Endothelial cell of umbilical vein (primary cell): ENCODE data around the gene NHSL2. TPM values are rescaled to one million over a fixed set of nuclear protein-coding genes. Genes with fewer than 3 reads are reported as not detected.

ENCODE experiments used
- BruUV-seq: library from RNA; stranded (reverse); fragments of 400-500 nt; replicated peaks from 2 replicates; lab custom pipeline; 2021; lab: Mats Ljungman, UMichigan
- CTCF ChIA-PET: fragments of 300-600, 350-600 bp; sonication (Branson Sonifier 250); formaldehyde crosslinking; loops from one replicate; lab custom pipeline; 2021; ENCODE audit warnings: antibody characterized with exemption, inconsistent platforms; lab: Charles Lee
- POLR2A ChIA-PET: fragments of 300-600, 350-600 bp; sonication (Branson Sonifier 250); formaldehyde crosslinking; loops from one replicate; lab custom pipeline; 2021; ENCODE audit warnings: antibody characterized with exemption, inconsistent platforms; lab: Charles Lee
- DNase-seq: peaks from one replicate; pipeline ENCODE4 v3.0.0-alpha.2; 2011; ENCODE audit warnings: low read depth, low spot score
- FAIRE-seq: peaks from 2 replicates; lab custom pipeline; 2011; peaks lifted over from hg19 to GRCh38; lab: Jason Lieb, UNC
- H2AFZ ChIP-seq: 2 replicates; pipeline ENCODE4 v1.6.0; 2012; ENCODE audit warnings: low read depth, low read length, control low read depth, inconsistent platforms
- H3K27ac ChIP-seq: 2 replicates; pipeline ENCODE4 v1.5.1; 2011; ENCODE audit warnings: low read depth, mild to moderate bottlenecking, control low read depth, low read length, moderate library complexity; ENCODE audit not compliant: insufficient read depth
- H3K27me3 ChIP-seq, 2 experiments: 2 replicates each; pipeline versions ENCODE4 v1.6.0 to v1.6.1; 2011; ENCODE audit warnings: low read length in 2 of 2, mixed read lengths in 1 of 2; ENCODE audit not compliant: control insufficient read depth in 2 of 2, insufficient read depth in 2 of 2
- H3K36me3 ChIP-seq, 2 experiments: 2 replicates in 1 of 2; 3 replicates in 1 of 2; pipeline ENCODE4 v1.5.1; 2011; ENCODE audit warnings: low read length in 2 of 2, mild to moderate bottlenecking in 1 of 2, moderate library complexity in 1 of 2; ENCODE audit not compliant: control insufficient read depth in 2 of 2, insufficient read depth in 2 of 2; ENCODE audit errors: extremely low read depth in 1 of 2
- H3K4me1 ChIP-seq: 3 replicates; pipeline ENCODE4 v1.5.1; 2011; ENCODE audit warnings: mild to moderate bottlenecking, low read length; ENCODE audit not compliant: control insufficient read depth, insufficient read depth; ENCODE audit errors: extremely low read depth
- H3K4me2 ChIP-seq: 2 replicates; pipeline ENCODE4 v1.6.1; 2011; ENCODE audit warnings: low read length, control low read depth, mixed read lengths; ENCODE audit not compliant: insufficient read depth
- H3K4me3 ChIP-seq, 3 experiments: fragments of 200-600 bp in 1 of 3; sonication (generic), shearing (Covaris generic) in 1 of 3; replicated peaks in 1 of 3; 2 replicates each; pipeline ENCODE4 v1.5.1; 2011 to 2016; ENCODE audit warnings: control low read depth in 3 of 3, low read length in 3 of 3, mild to moderate bottlenecking in 2 of 3, inconsistent platforms in 1 of 3, low read depth in 1 of 3, moderate library complexity in 1 of 3; ENCODE audit not compliant: insufficient read depth in 1 of 3
- H3K79me2 ChIP-seq: 2 replicates; pipeline ENCODE4 v1.6.0; 2012; ENCODE audit warnings: low read length, inconsistent platforms; ENCODE audit not compliant: control insufficient read depth, insufficient read depth
- H3K9ac ChIP-seq: replicated peaks from 2 replicates; pipeline ENCODE3; 2011; ENCODE audit warnings: low read length, control low read depth; ENCODE audit not compliant: insufficient read depth; ENCODE audit errors: extremely low read depth
- H3K9me1 ChIP-seq: replicated peaks from 3 replicates; pipeline ENCODE4 v1.6.0; 2011; ENCODE audit warnings: mild to moderate bottlenecking, low read length; ENCODE audit not compliant: control insufficient read depth, insufficient read depth; ENCODE audit errors: extremely low read depth
- H3K9me3 ChIP-seq: replicated peaks from 2 replicates; pipeline ENCODE4 v1.5.1; 2012; ENCODE audit warnings: low read length, inconsistent platforms; ENCODE audit not compliant: control insufficient read depth, insufficient read depth
- H4K20me1 ChIP-seq: replicated peaks from 2 replicates; pipeline ENCODE3; 2011; ENCODE audit warnings: mild to moderate bottlenecking, low read length; ENCODE audit not compliant: control insufficient read depth, insufficient read depth; ENCODE audit errors: extremely low read depth
- CTCF ChIP-seq, 2 donors: IDR thresholded peaks; 1 replicate in 1 of 2; 2 replicates in 1 of 2; pipeline ENCODE4 v1.5.1; 2011; ENCODE audit warnings: low read length in 2 of 2, mild to moderate bottlenecking in 2 of 2, moderate library complexity in 2 of 2, control low read depth in 1 of 2, inconsistent platforms in 1 of 2, low read depth in 1 of 2; ENCODE audit not compliant: insufficient read depth in 1 of 2; ENCODE audit errors: extremely low read depth in 1 of 2
- EZH2 ChIP-seq: IDR thresholded peaks from 2 replicates; pipeline ENCODE4 v1.6.1; 2012; ENCODE audit warnings: borderline replicate concordance, low read depth, mild to moderate bottlenecking, moderate library complexity, low read length, inconsistent platforms; ENCODE audit not compliant: severe bottlenecking
- FOS ChIP-seq: IDR thresholded peaks from 2 replicates; pipeline ENCODE4 v1.6.1; 2011; ENCODE audit warnings: mild to moderate bottlenecking, low read length, moderate library complexity, borderline replicate concordance; ENCODE audit not compliant: insufficient read depth
- GATA2 ChIP-seq: IDR thresholded peaks from 2 replicates; pipeline ENCODE4 v1.7.0; 2011; ENCODE audit warnings: low read depth, mild to moderate bottlenecking, moderate library complexity, mixed read lengths, low read length; ENCODE audit not compliant: insufficient read length, insufficient read depth
- JUN ChIP-seq: IDR thresholded peaks from 2 replicates; pipeline ENCODE4 v1.6.1; 2011; ENCODE audit warnings: borderline replicate concordance, low read depth; ENCODE audit not compliant: insufficient read length, insufficient read depth
- MAX ChIP-seq: IDR thresholded peaks from 2 replicates; pipeline ENCODE4 v1.6.1; 2011; ENCODE audit not compliant: insufficient read depth, insufficient read length
- MYC ChIP-seq: IDR thresholded peaks from one replicate; pipeline ENCODE4 v1.6.1; 2011; ENCODE audit warnings: mild to moderate bottlenecking, low read depth, low read length
- POLR2A ChIP-seq: IDR thresholded peaks from 2 replicates; pipeline ENCODE4 v1.6.1; 2012; ENCODE audit warnings: low read depth, mild to moderate bottlenecking, control low read depth, low read length
- POLR2AphosphoS5 ChIP-seq: IDR thresholded peaks from 2 replicates; pipeline ENCODE4 v1.6.1; 2012; ENCODE audit warnings: low read depth, mild to moderate bottlenecking, control low read depth, low read length, moderate library complexity; ENCODE audit not compliant: insufficient read depth
- dilution Hi-C: fragments of 300-500 bp; cut with MboI; formaldehyde crosslinking; loops from one replicate; pipeline ENCODE4 v1.15.0; 2019; ENCODE audit warnings: low sequenced_read_pairs; ENCODE audit not compliant: extremely low pct_ligation_motif_present
- intact Hi-C: fragments of 100-400 bp; cut with micrococcal nuclease; formaldehyde crosslinking; loops from one replicate; pipeline ENCODE4 v1.10.0; 2022
- polyA plus RNA-seq, 4 experiments: library from polyadenylated mRNA; depleted of rRNA in 3 of 4; stranded (reverse) in 3 of 4; unstranded in 1 of 4; fragments of >200 nt; gene quantifications; 2 replicates each; pipeline versions ENCODE4 v1.2.1 to v1.2.3, GENCODE V29; 2011 to 2012; ENCODE audit warnings: missing spikeins in 1 of 4
- total RNA-seq: library from RNA; stranded (reverse); gene quantifications from 2 replicates; pipeline ENCODE4 v1.2.3, GENCODE V29; 2021

Gene NHSL2
- total and polyA plus RNA-seq, 2 donors (not counting 3 experiments of a cell fraction or from before 2014, with no cell fraction given), result 23.5 to 49.9 TPM

- Histone ChIP-seq H3K27ac (no peak overlapping the region), H3K9me1 (no peaks in the 10 kb centered on the region), H3K9ac (no peak overlapping the region), H4K20me1 (no peaks in the 10 kb centered on the region), H2AFZ (no peak overlapping the region), H3K79me2 (peaks cover 23% of the 10 kb centered on the region), H3K36me3 (no peaks in the 10 kb centered on the region), H3K4me2 (no peak overlapping the region), H3K4me3 (no peak overlapping the region), H3K27me3 (no peaks in the 10 kb centered on the region), H3K9me3 (no peaks in the 10 kb centered on the region), H3K4me1 (peaks cover 5% of the 10 kb centered on the region)
- peak; percentile 32 for DNase-seq
- CTCF ChIA-PET, result interaction anchor here (1.2 kb wide), 1 partner anchor 81 kb away, joined by 6 read pairs; no protein-coding TSS in a partner anchor
- BruUV-seq, result no TSS peak
- intact Hi-C loops, result no loop called here
- dilution Hi-C loops, result no loop called here
- POLR2A ChIA-PET, result no interaction called here
- no peak for TF ChIP-seq MYC
- no peak for TF ChIP-seq MAX
- no peak for TF ChIP-seq GATA2
- no peak for TF ChIP-seq POLR2A
- no peak for TF ChIP-seq POLR2AphosphoS5
- TF ChIP-seq EZH2, result no peak
- no peak for TF ChIP-seq FOS
- no peak for TF ChIP-seq CTCF (IDR thresholded peaks at IDR 0.05; ENCODE audit: extremely low read depth in 1 of 2, insufficient read depth in 1 of 2, low read depth in 1 of 2, low read length in 2 of 2)
- no peak for TF ChIP-seq JUN
- FAIRE-seq, result no peak
Observed at GRCh38 chrX:72102760-72103159, 192.1 kb downstream of the NHSL2 start.
